Immature natural killer cell (primary cell): ENCODE measurements around the gene LKAAEAR1. TPM values are rescaled to one million over a fixed set of nuclear protein-coding genes. Genes with fewer than 3 reads are reported as not detected.
A peak's percentile ranks its signal among the peaks of the same experiment; 100 is the strongest.

Experiments used
- DNase-seq, 3 donors: peaks; one replicate each; pipeline ENCODE4 v3.0.0; 2022; ENCODE audit warnings: mixed read lengths in 1 of 3
- H3K27ac Mint-ChIP-seq, 6 donors: one replicate each; pipeline ENCODE4 v1.8.0; 2020; ENCODE audit warnings: mixed read lengths in 6 of 6, mild to moderate bottlenecking in 5 of 6, inconsistent platforms in 4 of 6, moderate library complexity in 3 of 6
- H3K27me3 Mint-ChIP-seq, 3 donors: one replicate each; pipeline ENCODE4 v1.8.0; 2020 to 2021; ENCODE audit warnings: low read depth in 3 of 3, mild to moderate bottlenecking in 3 of 3, mixed read lengths in 3 of 3, moderate library complexity in 3 of 3, inconsistent platforms in 1 of 3
- H3K36me3 Mint-ChIP-seq, 3 donors: one replicate each; pipeline ENCODE4 v1.8.0; 2020; ENCODE audit warnings: mixed read lengths in 3 of 3, inconsistent platforms in 2 of 3, mild to moderate bottlenecking in 2 of 3
- H3K4me1 Mint-ChIP-seq, 2 donors: one replicate each; pipeline ENCODE4 v1.8.0; 2020; ENCODE audit warnings: inconsistent platforms in 2 of 2, mild to moderate bottlenecking in 2 of 2, mixed read lengths in 2 of 2, moderate library complexity in 1 of 2
- H3K4me3 Mint-ChIP-seq, 5 donors: one replicate each; pipeline ENCODE4 v1.8.0; 2020; ENCODE audit warnings: mild to moderate bottlenecking in 5 of 5, mixed read lengths in 5 of 5, inconsistent platforms in 3 of 5, moderate library complexity in 3 of 5
- H3K9me3 Mint-ChIP-seq, 6 donors: one replicate each; pipeline ENCODE4 v1.8.0; 2020; ENCODE audit warnings: mild to moderate bottlenecking in 6 of 6, mixed read lengths in 6 of 6, inconsistent platforms in 4 of 6, moderate library complexity in 3 of 6
- polyA plus RNA-seq, 3 donors: library from polyadenylated mRNA; unstranded; fragments of 300-500 nt; fragmentation: Illumina TruSeq; gene quantifications; one replicate each; pipeline ENCODE4 v1.2.3, GENCODE V29; 2021

Gene LKAAEAR1
- polyA plus RNA-seq, 3 donors from 2014 or later, result not detected

DNA sequence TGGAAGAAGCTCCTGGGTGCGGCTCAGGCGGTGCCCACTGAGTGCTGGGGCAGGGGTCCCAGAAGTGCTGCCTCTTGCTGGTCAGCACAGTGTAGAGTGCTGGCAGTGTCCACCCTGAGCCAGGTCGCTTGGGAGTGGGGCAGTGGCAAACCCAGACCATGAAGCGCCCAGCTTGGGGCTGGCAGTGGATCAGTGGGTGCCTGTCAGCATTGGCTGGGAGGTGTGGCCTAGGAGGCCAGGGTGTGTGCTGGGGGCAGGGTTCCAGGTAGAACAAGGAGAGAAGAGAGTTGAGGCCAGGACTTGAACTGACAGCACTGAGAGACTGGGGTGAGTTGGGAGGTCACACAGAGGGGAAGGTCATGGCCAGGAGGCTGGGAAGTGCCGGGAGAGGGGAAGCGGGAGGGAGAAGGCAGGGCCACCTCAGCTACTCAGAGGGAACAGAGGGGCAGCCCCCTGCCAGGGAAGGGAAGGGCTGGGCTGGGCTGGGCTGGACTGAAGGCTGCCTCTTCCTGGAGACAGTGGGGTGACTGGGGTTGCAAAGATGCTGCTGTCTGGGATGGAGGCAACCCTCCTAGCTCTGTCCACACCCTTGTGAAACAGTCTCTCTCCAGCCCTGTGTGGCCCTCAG lies 17.1 kb downstream of the LKAAEAR1 start:
- Mint-ChIP-seq H3K9me3 (no peaks in the 10 kb centered on the region), H3K36me3 (no peaks in the 10 kb centered on the region), H3K4me3 (peak overlapping the region in 2 of 5 donors; percentile 12 to 13), H3K4me1 (peaks cover 31 to 51% of the 10 kb centered on the region in 2 donors), H3K27me3 (peaks cover 0 to 3% (median 2%) of the 10 kb centered on the region in 3 donors), H3K27ac (peak overlapping the region in 4 of 6 donors; percentile 35 to 76 (median 53))
- DNase-seq, result no peak

DNA sequence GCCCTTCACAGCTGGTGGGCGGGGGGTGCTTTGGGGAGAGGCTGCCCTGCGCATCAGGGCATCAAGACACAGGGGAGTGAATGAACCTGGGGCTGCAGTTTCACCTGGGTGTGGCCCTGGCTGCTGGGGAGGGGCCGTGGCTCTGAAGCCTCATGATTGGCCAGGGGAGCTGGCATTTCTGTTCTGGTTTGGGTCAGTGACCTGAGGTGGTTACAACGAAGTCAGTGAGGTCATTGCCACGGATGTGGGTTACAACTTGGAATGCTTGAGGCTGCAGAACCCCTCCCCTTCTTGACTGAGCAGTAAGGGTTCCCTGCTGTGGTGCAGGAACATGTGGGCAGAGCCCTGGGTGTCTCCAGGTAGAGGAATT lies 18.2 kb downstream of the LKAAEAR1 start:
- Mint-ChIP-seq H3K4me1 (peaks cover 31 to 53% of the 10 kb centered on the region in 2 donors), H3K27me3 (peaks cover 0 to 3% (median 2%) of the 10 kb centered on the region in 3 donors), H3K4me3 (peak overlapping the region; percentile 71 to 81 (median 78)), H3K36me3 (no peaks in the 10 kb centered on the region), H3K9me3 (no peaks in the 10 kb centered on the region), H3K27ac (peak overlapping the region; percentile 64 to 96 (median 88))
- DNase-seq, result peak; percentile 84 to 86 (median 86)

DNA sequence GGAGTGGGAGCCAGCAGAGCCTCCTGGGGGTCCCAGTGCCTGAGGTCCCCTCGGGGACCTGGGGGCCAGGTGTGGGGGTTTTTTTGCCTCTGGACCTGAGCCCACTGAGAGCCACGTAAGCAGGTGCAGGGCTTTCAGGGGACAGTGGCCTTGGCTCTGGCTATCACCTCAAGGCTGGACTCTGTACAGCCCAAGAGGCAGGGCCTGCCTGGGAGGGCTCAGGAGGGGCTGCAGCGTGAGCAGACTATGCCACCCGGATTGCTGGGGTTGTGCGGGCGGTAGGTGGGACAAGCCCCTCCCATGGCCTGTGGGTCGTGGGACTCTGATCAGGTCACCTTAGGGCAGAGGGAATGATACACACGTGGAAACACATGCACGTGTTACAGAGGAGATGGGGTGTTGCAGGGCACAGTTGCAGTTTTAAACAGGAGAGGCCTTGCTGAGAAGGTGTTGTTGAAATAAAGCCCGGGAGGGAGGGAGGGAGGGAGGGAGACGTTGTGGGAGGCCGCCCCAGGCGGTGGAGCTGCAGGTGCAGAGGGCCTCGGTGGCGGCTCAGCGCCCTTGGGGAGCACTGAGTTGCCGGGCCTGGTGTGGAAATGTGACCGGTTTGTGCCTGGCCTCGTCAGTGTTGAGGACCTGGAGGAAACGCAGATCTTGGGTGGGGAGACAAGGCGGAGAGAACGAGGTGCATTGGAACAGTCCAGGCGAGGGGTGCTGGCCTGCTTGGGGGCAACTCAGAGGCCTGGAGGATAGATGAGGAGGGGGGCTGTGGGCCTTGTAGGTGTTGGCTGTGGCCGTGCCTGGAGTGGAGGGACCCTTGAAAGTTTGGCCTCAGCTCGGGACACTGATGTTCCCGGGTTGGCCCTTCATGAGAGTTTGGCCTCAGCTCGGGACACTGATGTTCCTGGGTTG lies 18.9 kb downstream of the LKAAEAR1 start:
- DNase-seq, result no peak
- peak overlapping the region; percentile 71 to 81 (median 78) for H3K4me3 Mint-ChIP-seq
- no peaks in the 10 kb centered on the region for H3K9me3 Mint-ChIP-seq
- H3K27ac Mint-ChIP-seq, result peak overlapping the region; percentile 64 to 96 (median 88)
- H3K27me3 Mint-ChIP-seq, result peaks cover 0 to 3% (median 2%) of the 10 kb centered on the region in 3 donors
- peaks cover 31 to 53% of the 10 kb centered on the region in 2 donors for H3K4me1 Mint-ChIP-seq
- H3K36me3 Mint-ChIP-seq, result no peaks in the 10 kb centered on the region

DNA sequence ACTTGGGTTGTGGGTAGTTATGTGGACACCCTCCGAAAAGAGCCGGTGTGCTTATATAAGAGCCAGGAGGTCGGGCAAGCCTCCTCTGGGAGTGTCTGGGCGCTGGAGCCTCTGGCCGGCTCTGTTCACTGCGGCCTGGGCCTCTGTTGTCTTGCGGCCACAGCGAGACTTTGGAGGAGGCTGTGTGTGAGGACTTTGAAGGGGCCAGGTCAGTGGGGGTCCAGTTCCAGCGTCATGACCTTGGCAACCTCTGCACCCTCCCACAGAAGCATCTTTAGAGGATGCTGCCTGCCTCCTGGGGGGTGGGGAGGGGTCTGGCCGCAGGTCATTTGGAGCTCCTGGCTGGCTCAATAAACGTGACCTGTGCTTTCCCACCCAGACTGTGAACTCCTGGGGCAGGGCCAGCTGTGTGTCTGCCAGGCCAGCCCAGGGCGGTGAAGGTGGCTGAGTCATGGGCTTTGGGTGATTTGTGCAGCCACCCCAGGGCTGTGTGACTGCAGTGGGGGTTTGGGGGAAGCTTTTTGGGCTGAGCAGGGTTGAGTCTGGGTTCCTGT lies 20.0 kb downstream of the LKAAEAR1 start:
- Mint-ChIP-seq H3K4me3 (peak overlapping the region; percentile 76 to 80 (median 79)), H3K4me1 (peaks cover 31 to 53% of the 10 kb centered on the region in 2 donors), H3K27me3 (peaks cover 0 to 5% (median 2%) of the 10 kb centered on the region in 3 donors), H3K9me3 (no peaks in the 10 kb centered on the region), H3K27ac (peak overlapping the region in 3 of 6 donors; percentile 62 to 84 (median 84)), H3K36me3 (no peaks in the 10 kb centered on the region)
- DNase-seq, result no peak

DNA sequence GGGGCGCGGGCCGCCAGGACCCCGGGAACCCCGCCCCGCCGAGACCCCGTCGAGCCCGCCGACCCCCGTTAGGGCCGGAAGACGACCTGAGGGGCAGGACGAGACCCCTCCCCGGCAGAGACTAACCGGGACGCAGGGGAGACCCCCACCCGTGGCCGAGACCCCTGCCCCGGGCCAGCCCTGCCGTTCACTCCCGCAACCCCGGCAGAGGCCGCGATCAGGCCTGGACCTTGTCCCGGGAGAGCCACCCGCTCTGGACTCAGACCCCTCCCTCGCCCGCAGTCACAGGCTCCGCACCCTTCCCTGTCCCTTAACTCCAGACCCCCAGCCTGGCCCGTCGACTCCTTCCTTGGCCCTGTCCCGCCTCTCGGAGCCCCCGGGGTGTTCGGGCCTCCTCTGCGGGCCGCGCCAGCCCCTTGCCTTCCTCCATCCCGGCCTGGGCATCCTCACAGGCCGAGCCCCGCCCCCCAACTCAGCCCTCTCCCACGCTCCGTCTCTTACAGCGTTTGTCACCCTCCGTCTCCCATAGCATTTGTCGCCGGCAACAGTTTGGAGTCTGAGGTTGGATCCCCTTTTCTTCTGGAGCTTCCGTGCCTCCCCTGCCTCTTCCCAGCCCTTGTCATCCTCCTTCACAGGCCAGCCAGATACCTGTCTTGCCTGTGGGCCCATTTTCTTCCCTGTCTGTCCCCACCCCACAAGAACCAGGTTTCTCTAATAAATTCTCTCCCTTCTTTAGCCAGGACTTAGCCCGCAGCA lies 20.6 kb downstream of the LKAAEAR1 start:
- H3K9me3 Mint-ChIP-seq, result no peaks in the 10 kb centered on the region
- H3K27ac Mint-ChIP-seq, result peak overlapping the region in 4 of 6 donors; percentile 53 to 84 (median 71)
- DNase-seq, result no peak
- H3K27me3 Mint-ChIP-seq, result peaks cover 0 to 5% (median 4%) of the 10 kb centered on the region in 3 donors
- peak overlapping the region; percentile 76 to 80 (median 79) for H3K4me3 Mint-ChIP-seq
- peaks cover 31 to 50% of the 10 kb centered on the region in 2 donors for H3K4me1 Mint-ChIP-seq
- H3K36me3 Mint-ChIP-seq, result no peaks in the 10 kb centered on the region

DNA sequence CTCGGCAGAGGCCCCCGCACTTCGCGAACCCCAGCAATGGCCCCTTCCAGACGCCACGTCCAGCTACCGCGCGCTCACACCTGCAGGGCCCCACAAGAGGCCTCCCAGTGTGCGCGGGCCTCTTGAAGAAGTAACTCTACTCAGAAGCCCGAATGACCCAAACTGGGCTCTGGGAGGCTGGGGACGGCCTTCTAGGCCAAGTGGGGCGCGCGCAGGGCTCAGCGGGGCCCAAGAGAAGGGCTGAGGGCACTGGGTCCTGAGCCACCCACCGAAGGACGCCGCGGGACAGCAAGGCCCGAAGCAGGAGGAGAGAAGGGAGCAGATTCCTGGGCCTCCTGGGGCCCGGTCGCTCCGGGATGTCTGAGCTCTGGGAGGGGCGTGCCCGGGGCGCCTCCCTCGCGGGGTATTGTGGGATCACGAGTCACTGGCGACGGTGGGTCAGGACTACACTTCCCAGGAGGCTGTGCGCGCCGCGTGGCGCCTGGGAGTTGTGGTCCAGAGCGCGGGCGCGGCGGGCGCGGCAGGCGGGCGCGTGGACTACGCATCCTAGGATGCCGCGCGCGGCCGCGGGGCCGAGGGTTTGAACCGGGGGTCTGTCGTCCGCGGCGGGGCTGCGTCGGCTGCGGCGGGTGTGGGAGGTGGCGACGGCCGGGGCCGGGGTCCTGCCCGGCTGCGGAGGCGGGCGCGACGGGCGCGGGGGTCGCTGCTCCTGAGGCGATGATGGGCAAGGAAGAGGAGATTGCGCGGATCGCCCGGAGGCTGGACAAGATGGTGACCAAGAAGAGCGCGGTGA lies 21.4 kb downstream of the LKAAEAR1 start, which contains the start of gene TCEA2:
TCEA2 (plus strand) TSS at position 603 of the 793 bp plus-strand sequence; CDS start at position 718, 115 bp downstream.
- Mint-ChIP-seq H3K4me1 (peaks cover 31 to 49% of the 10 kb centered on the region in 2 donors), H3K27ac (peak within 1 kb of the TSS in 5 of 6 donors; percentile 40 to 84 (median 62)), H3K9me3 (no peaks in the 10 kb centered on the region), H3K4me3 (peak within 1 kb of the TSS; percentile 76 to 80 (median 79)), H3K36me3 (no peaks in the 10 kb centered on the region), H3K27me3 (peaks cover 1 to 5% (median 4%) of the 10 kb centered on the region in 3 donors)
- DNase-seq, result peak; percentile 83 to 86 (median 84)

DNA sequence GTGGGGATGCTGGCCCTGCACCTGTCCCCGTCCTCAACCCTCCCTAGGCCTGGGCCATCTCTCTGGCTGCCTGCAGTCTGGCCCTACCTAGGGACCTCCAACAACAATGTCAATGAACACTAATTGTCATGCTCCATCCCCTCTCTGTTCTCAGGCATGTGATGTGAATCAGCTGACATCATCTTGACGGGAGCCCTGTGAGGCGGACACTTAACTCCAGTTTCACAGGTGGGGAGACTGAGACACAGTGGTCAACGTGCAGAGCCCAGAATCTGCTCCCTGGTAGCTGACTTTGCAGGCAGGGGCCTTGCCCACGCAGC lies 22.0 kb downstream of the LKAAEAR1 start:
- Mint-ChIP-seq H3K9me3 (no peaks in the 10 kb centered on the region), H3K36me3 (no peaks in the 10 kb centered on the region), H3K4me1 (peaks cover 28 to 50% of the 10 kb centered on the region in 2 donors), H3K27ac (no peak overlapping the region), H3K27me3 (peaks cover 3 to 6% (median 5%) of the 10 kb centered on the region in 3 donors), H3K4me3 (peak overlapping the region in 3 of 5 donors; percentile 18 to 71 (median 66))
- no peak for DNase-seq

DNA sequence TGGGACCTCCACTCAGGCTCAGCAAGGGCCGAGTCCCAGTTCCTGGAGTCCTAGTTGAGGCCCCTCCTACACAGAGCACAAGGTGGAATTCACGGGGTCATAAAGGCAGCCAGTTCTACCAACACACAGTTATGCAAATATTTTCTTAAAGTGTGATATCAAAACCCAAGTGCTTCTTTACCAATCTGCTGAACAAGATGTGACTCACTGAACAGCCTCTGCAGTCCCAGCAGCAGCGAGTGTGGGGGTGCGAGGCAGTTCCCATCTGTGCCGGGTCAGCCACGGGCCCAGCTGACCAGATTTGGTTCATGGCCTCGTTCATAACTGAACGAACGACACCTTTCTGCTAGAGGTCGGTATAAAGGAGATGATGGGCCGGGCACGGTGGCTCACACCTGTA lies 25.7 kb downstream of the LKAAEAR1 start:
- Mint-ChIP-seq H3K27ac (no peak overlapping the region), H3K4me3 (no peak overlapping the region), H3K9me3 (no peaks in the 10 kb centered on the region), H3K27me3 (peaks cover 4 to 5% (median 4%) of the 10 kb centered on the region in 3 donors), H3K4me1 (peaks cover under 1 to 17% of the 10 kb centered on the region in 2 donors), H3K36me3 (no peaks in the 10 kb centered on the region)
- DNase-seq, result no peak

DNA sequence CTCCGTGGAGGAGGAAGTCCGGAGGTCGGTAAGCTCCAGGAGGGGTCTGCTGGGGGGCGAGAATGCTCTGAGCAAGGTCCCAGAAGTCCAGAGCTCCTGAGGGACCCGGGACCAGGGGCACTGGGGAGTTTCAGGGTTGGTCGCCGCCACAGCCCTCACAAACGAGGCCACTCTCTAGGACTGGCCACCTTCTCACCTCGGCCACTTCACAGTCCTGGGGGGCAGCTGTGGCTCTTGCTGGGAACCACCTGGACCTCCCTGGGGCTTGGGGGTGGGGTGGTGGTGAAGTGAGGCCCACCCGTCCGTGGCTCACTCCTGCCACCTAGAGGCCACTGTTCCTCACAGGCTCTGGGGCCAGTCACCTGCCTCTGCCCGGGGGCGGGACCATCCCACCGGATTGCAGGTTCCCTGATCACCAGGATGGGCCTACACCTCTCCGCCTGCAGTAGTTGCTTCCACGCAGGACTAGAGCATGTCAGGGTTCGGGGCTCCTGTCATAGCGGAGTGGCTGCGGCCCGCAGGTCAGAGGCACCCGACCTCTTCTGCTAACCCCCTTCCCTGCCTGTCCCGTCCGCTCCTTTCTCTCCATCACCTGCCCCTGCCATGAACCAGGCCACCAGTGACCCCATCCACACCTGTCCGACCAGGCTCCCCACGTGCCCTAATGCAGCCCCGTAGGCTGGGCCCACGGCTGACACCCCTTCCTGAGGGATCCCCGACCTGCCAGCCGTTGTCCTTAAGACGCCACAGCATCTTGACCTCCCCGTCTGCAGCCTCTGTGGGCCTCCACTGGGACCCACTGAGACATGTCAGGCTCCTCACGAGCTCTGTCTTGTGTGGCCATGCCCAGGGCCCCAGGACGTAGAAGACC lies 26.3 kb downstream of the LKAAEAR1 start:
- H3K27me3 Mint-ChIP-seq, result peaks cover 4 to 8% (median 4%) of the 10 kb centered on the region in 3 donors
- no peaks in the 10 kb centered on the region for H3K9me3 Mint-ChIP-seq
- peak overlapping the region in 1 of 6 donors; percentile 83 for H3K27ac Mint-ChIP-seq
- no peaks in the 10 kb centered on the region for H3K36me3 Mint-ChIP-seq
- DNase-seq, result peak; percentile 66 to 71 (median 67)
- H3K4me1 Mint-ChIP-seq, result peaks cover 0 to 15% of the 10 kb centered on the region in 2 donors
- H3K4me3 Mint-ChIP-seq, result peak overlapping the region in 4 of 5 donors; percentile 24 to 71 (median 46)

DNA sequence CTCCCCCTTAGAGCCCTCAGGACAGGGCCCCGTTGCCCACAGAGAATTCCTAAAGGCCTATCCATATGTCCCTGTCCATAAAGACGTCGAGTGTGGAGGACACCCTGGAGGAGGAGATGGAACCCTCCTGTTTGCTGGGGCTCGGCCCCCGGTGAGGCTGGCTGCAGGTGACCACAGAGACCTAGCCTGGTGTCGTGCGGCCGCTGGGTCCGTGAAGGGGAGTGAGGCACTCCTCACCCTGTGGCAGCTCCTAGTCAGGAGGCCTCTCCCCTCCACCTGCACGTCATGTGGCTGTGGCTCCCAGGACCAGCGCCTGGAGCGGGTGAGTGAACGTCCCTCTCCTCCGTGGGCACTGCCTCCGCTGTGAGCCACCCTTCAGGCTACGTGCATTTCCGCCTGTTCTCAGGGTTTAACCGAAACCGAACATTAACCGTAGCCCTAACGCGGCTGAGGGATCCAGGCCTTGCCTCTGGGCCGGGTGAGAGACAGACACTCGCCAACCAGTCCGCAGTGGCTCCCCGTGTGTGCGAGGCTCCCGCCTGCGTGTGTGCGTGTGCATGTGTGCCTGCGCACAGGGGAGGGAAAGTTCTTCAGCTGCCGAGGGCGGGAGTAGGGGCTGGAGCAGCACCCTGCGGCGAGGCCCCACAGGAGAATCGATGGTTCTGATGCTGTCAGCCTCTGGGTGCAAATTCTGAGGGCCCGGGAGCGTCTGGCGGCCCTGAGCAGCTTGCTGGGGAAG lies 27.1 kb downstream of the LKAAEAR1 start:
- peak overlapping the region in 1 of 6 donors; percentile 83 for H3K27ac Mint-ChIP-seq
- peaks cover 4 to 8% (median 4%) of the 10 kb centered on the region in 3 donors for H3K27me3 Mint-ChIP-seq
- peaks cover 0 to 13% of the 10 kb centered on the region in 2 donors for H3K4me1 Mint-ChIP-seq
- H3K4me3 Mint-ChIP-seq, result peak overlapping the region in 4 of 5 donors; percentile 24 to 71 (median 46)
- DNase-seq, result peak in 1 of 3 donors; percentile 33
- no peaks in the 10 kb centered on the region for H3K36me3 Mint-ChIP-seq
- H3K9me3 Mint-ChIP-seq, result no peaks in the 10 kb centered on the region

DNA sequence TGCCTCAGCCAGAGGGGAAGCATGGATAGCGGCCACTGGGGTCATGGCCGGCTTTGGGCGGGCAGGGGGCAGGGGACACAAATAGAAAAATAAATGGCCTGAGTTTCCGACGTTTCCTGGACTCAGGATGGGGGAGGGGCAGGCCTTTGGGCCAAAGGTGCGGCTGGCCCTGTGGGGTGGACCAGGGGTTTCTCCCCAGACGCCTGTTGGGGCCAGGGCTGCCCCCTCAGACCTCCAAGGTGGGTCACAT lies 27.6 kb downstream of the LKAAEAR1 start:
- Mint-ChIP-seq H3K4me3 (no peak overlapping the region), H3K4me1 (peaks cover 0 to 11% of the 10 kb centered on the region in 2 donors), H3K36me3 (no peaks in the 10 kb centered on the region), H3K9me3 (no peaks in the 10 kb centered on the region), H3K27ac (no peak overlapping the region), H3K27me3 (peaks cover 6 to 11% (median 7%) of the 10 kb centered on the region in 3 donors)
- DNase-seq, result no peak
